OCI-LY3 (cell line): ENCODE results near the gene TTC7B.

ENCODE experiments used
- EZH2phosphoT487 ChIP-seq: fragments of 200-600 bp; shearing (Covaris generic); IDR thresholded peaks from 2 replicates; pipeline ENCODE4 v1.6.1; 2018; ENCODE audit warnings: antibody characterized with exemption, mixed run types, low read depth
- TF ChIP-seq, protein P1 (sequence below): fragments of 200-600, 300-600 bp; sonication (generic); IDR thresholded peaks from 2 replicates; pipeline ENCODE4 v1.5.1; 2014; ENCODE audit warnings: antibody characterized with exemption, low read length, low read depth

DNA sequence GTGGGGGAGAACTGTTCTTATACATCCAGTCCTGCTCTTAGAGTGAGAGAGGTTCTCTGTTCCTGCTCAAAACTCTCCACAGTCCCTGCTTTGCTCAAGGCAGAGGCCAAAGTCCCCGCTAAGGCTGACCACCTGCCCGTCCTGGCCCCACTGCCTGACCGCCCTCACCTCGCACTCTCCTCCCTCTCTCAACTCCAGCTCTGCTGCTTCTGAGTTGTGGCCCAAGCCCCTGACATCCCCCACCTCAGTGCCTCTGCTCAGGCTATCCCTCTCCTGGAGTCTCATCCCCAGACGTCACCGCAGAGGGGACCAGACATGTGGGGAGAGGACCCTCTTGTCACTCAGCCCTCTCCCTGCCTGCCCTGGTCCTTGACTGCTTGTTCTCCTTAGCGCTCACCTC is 308.8 kb downstream of the TTC7B start:
- TF ChIP-seq, protein P1, sequence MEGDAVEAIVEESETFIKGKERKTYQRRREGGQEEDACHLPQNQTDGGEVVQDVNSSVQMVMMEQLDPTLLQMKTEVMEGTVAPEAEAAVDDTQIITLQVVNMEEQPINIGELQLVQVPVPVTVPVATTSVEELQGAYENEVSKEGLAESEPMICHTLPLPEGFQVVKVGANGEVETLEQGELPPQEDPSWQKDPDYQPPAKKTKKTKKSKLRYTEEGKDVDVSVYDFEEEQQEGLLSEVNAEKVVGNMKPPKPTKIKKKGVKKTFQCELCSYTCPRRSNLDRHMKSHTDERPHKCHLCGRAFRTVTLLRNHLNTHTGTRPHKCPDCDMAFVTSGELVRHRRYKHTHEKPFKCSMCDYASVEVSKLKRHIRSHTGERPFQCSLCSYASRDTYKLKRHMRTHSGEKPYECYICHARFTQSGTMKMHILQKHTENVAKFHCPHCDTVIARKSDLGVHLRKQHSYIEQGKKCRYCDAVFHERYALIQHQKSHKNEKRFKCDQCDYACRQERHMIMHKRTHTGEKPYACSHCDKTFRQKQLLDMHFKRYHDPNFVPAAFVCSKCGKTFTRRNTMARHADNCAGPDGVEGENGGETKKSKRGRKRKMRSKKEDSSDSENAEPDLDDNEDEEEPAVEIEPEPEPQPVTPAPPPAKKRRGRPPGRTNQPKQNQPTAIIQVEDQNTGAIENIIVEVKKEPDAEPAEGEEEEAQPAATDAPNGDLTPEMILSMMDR = no peak
- TF ChIP-seq EZH2phosphoT487 = no peak
